ENCODE results near the gene MDH2.
"Not testable (repeated sequence)": the region's sequence is repeated elsewhere in the genome, so short reads cannot be mapped to it uniquely, and the experiment has no call there.

Gene MDH2

DNA sequence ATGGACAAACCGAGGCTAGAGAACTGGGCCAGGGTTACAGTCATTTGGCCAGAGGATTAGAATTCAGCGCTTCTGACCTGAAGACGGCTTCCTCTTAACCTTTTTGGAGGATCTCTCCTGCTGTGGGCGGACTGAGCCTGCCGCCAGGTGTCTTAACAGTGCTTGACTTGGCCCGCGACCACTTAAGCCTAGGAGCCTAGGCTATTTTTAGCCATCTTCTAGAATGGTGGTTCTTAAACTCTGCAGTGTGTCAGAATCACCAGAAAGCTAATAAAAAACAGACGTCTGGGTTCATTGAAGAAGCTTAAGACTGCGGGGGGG lies 722 bp downstream of the MDH2 start:
- DNase-seq (ENCODE audit: low spot score) = peak; percentile 80

DNA sequence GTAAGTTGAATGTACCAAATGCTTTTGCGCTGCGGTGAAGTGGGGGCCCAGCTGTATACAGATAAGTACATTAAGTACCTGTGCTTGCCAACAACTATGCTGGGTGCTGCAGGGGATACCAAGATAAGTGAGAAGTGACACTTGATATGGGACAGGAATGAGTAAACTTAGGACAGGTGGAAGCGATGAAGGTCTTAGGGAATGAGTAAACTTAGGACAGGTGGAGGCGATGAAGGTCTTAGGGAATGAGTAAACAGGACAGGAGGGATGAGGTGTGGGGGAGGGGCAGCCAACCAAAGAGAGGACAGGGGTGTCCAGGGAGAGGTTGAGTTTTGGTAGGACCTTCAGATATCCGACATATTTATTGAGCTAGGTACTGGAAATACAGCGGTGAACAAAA lies 1.4 kb downstream of the MDH2 start:
- DNase-seq (ENCODE audit: low spot score) = no peak

DNA sequence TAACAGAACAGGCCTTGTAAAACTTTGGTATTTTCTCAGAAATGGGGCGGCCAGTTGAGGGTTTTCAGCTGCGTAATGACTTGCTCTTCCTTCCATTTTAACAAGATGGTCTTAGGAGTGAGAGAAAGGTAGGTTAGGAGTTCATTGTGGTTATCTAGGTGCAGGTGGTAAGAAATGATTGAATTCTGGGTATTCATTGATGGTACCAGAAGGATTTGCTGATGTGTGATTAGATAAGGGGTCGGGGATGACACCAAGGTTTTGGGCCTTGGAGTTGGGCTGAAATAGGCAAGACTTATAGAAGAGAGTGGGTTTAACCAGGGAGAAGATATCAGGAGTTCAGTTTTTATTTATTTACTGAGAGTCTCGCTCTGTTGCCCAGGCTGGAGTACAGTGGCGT lies 2.6 kb downstream of the MDH2 start:
- no peak for DNase-seq (ENCODE audit: low spot score)

GRCh38 chr7:76051840-76052239 lies 3.9 kb downstream of the MDH2 start:
- no peak for DNase-seq (ENCODE audit: low spot score)

DNA sequence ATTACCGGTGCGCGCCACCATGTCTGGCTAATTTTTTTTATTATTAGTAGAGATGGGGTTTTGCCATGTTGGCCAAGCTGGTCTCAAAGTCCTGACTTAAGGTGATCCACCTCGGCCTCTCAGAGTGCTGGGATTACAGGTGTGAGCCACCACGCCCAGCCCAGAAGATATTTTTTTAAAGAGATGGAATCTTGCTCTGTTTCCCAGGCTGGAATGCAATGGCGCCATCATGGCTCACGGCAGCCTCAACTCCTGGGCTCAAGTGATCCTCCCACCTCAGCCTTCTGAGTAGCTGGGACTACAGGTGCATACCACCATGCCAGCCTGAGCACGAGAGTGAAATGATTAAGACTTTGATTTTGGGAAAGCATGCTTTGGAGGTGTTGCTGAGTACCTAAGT lies 4.8 kb downstream of the MDH2 start:
- DNase-seq (ENCODE audit: low spot score) = not testable (repeated sequence)

DNA sequence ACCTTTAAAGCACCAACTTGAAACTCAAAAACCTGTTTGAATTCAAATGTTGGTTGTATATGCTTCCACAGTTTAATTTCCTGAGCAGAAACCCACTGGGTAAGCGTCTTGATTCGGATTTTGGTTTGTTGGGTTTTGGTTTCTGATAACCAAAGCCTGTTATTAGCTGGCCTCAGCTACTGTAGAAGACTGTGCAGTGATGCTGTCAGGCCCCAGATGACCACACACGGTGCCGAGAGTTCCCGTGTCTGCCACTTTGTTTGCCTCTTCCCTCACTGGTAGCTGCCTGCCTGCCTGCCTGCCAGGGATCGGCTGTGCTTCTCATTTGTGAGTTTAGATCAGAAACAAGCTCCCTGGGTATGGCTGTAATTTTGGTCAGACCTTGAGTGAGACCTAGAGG lies 5.6 kb downstream of the MDH2 start:
- no peak for DNase-seq (ENCODE audit: low spot score)

GRCh38 chr7:76054123-76055120 lies 6.5 kb downstream of the MDH2 start:
- no peak for DNase-seq (ENCODE audit: low spot score)

- DNase-seq (ENCODE audit: low spot score) = no peak
Observed at GRCh38 chr7:76056241-76056640, 8.3 kb downstream of the MDH2 start.

DNA sequence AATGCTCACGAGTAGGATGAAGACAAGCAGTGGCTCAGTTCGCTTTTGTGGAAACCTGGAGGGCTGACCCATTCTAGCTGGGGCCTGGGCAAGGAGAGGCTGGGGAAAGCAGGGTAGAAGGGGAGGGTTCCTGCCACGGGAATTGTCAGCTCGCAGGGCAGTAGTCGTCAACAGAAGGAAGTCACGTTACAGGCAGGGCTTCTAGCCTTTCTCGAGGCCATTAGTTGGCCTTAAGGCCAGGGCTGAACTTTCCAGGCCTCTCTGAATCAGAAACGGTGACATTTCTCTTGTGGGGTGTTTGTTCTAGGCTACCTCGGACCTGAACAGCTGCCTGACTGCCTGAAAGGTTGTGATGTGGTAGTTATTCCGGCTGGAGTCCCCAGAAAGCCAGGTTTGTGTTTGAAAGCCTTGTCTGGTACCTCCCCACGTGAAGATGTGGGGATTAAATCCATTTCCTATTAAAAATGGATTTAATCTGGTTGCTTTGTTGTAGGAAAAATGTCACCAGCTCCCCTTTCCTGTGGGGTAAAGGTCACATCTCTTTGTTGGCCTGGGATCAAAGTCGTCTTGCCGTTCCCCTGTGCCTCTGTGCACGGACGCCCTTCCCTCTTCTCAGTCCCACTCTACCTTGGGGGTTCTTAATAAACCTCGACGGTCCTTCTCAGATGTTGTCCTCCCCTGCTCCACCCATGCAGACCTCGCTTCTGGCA lies 9.4 kb downstream of the MDH2 start:
- DNase-seq (ENCODE audit: low spot score) = no peak

GRCh38 chr7:76057813-76058145 lies 9.9 kb downstream of the MDH2 start:
- DNase-seq (ENCODE audit: low spot score) = no peak

- not testable (repeated sequence) for DNase-seq (ENCODE audit: low spot score)
Observed at GRCh38 chr7:76058745-76059144, 10.8 kb downstream of the MDH2 start.

- no peak for DNase-seq (ENCODE audit: low spot score)
Observed at GRCh38 chr7:76060842-76061241, 12.9 kb downstream of the MDH2 start.

- DNase-seq (ENCODE audit: low spot score) = no peak
Observed at GRCh38 chr7:76062254-76062653, 14.3 kb downstream of the MDH2 start.

DNA sequence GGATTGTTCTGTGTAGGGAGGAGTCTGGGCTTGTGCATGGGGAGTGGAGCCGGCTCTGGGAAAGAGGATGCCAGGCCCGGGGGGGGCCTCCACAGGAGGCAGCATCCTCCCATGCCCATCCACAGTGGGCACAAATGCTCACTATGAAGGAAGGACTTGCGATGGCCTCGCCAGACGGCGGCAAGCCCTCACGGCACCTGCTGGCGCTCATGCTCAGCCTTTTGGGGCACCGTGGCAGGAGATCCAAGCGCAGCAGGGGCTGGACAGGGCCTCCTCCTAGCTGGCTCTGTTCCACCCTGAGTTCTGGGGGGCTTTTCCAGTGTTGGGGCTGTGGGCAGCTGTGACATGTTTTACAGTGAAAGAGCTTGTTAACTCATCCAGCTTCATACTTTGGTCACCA lies 15.2 kb downstream of the MDH2 start:
- DNase-seq (ENCODE audit: low spot score) = no peak

DNA sequence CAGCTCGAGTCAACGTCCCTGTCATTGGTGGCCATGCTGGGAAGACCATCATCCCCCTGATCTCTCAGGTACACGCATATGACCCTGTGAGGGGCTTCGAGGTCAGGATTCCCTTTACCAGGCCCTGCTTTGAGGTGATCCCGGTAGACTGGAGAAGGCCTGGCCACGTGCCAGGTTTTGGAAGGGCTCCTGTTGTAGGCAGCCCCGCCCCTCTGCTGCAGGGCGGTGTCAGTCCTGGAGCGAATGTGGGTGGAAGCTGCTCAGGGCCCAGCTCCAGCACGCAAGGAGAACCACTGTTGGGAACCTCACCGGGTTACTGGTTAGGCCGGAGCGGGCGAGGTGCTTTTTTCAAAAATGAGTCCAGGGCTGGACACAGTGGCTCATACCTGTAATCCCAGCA lies 15.6 kb downstream of the MDH2 start:
- DNase-seq (ENCODE audit: low spot score) = no peak

DNA sequence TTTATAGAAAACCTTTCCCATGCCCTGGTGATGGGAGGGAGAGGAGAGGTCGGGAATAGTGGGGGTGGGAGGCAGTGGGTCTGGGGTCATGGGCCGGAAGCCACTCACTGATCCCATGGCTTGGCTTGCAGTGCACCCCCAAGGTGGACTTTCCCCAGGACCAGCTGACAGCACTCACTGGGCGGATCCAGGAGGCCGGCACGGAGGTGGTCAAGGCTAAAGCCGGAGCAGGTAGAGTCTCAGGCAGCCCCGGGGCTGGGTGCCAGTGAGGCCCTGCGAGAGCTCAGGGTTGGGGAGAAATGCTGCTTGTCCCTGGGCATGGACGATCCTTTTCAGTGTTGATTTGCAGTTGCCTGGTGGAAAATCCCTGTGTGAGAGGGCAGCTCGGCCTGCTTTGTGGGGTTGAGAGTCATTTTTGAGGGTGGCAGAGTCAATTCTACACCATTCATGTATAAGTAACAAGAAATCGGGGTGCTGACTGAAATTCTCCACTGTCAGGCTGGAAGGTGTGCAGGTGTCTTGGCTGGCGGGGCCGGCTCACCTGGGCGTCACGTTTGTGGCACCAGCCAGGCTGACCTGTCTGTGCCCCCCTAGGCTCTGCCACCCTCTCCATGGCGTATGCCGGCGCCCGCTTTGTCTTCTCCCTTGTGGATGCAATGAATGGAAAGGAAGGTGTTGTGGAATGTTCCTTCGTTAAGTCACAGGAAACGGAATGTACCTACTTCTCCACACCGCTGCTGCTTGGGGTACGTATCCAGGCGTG lies 16.5 kb downstream of the MDH2 start:
- no peak for DNase-seq (ENCODE audit: low spot score)

- DNase-seq (ENCODE audit: low spot score) = no peak
Observed at GRCh38 chr7:76065016-76065612, 17.2 kb downstream of the MDH2 start.

DNA sequence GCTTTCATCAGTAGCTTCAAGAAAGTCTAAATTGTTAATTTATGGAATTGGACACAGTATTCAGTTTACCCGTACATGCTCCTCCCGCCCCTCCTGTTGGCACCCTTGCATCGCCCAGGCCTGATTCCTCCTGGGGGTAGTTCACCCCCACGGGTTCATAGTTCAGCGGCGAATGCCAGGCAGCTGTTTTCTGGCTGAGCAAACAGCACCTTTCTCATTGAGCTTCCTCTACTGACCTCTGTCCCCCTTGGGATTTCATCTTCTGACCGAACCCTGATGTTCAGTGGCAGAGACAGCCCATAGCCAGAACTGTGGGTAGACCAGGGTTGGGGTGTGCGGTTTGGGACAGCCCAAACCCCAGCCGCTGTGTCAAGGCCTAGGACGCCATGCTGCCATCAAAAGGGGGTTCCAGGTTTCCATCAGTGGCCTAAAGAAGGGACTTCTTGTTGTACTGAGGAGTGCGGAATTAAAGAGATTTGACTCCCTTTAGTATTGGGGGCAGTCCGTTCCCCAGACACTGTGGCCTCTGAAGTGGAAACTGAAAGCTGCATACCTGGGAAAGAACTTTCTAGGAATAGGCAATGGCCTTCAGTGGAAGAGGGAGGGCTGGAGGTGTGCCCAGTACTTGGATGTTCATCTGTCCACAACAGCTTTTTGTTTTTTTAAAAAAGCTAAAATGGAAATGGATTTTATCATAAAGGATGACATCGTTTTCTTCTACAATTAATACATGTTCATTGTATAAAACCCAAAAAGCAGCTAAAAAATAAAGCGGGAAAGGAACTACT lies 19.0 kb downstream of the MDH2 start:
- DNase-seq (ENCODE audit: low spot score) = no peak

- DNase-seq (ENCODE audit: low spot score) = peak; percentile 43
Observed at GRCh38 chr7:76069238-76069638, 21.3 kb downstream of the MDH2 start.

GRCh38 chr7:76071316-76072242 lies 23.7 kb downstream of the MDH2 start:
- no peak for DNase-seq (ENCODE audit: low spot score)
